ENCODE data around the gene CRYGB. TPM values are rescaled to one million over a fixed set of nuclear protein-coding genes. Genes with fewer than 3 reads are reported as not detected.

Gene CRYGB
- total RNA-seq, 1 donor from 2014 or later: not detected

GRCh38 chr2:208186465-208186864 lies 40.5 kb upstream of the CRYGB start:
- no peak for TF ChIP-seq CTCF (conservative IDR thresholded peaks at IDR 0.05; ENCODE audit: low read depth, low read length)
- no peak for DNase-seq (ENCODE audit: low read depth)
- no peak overlapping the region for H3K4me3 ChIP-seq (ENCODE audit: low read depth, low read length)

- H3K4me3 ChIP-seq (ENCODE audit: low read depth, low read length): no peak overlapping the region
- no peak for DNase-seq (ENCODE audit: low read depth)
- TF ChIP-seq CTCF (conservative IDR thresholded peaks at IDR 0.05; ENCODE audit: low read depth, low read length): no peak
These were observed 38.2 kb upstream of the CRYGB start for GRCh38 chr2:208183972-208184705.

GRCh38 chr2:208183526-208183925 lies 37.6 kb upstream of the CRYGB start:
- no peak overlapping the region for H3K4me3 ChIP-seq (ENCODE audit: low read depth, low read length)
- TF ChIP-seq CTCF (conservative IDR thresholded peaks at IDR 0.05; ENCODE audit: low read depth, low read length): no peak
- no peak for DNase-seq (ENCODE audit: low read depth)

- TF ChIP-seq CTCF (conservative IDR thresholded peaks at IDR 0.05; ENCODE audit: low read depth, low read length): no peak
- no peak overlapping the region for H3K4me3 ChIP-seq (ENCODE audit: low read depth, low read length)
- DNase-seq (ENCODE audit: low read depth): no peak
These were observed 36.9 kb upstream of the CRYGB start for GRCh38 chr2:208182835-208183234.

- no peak for TF ChIP-seq CTCF (conservative IDR thresholded peaks at IDR 0.05; ENCODE audit: low read depth, low read length)
- no peak overlapping the region for H3K4me3 ChIP-seq (ENCODE audit: low read depth, low read length)
- DNase-seq (ENCODE audit: low read depth): no peak
These were observed 33.2 kb upstream of the CRYGB start for GRCh38 chr2:208179028-208179609.

- no peak for DNase-seq (ENCODE audit: low read depth)
- no peak overlapping the region for H3K4me3 ChIP-seq (ENCODE audit: low read depth, low read length)
- TF ChIP-seq CTCF (conservative IDR thresholded peaks at IDR 0.05; ENCODE audit: low read depth, low read length): no peak
These were observed 29.8 kb upstream of the CRYGB start for GRCh38 chr2:208175840-208176153.

Data from epithelial cell of proximal tubule (primary cell).